ENCODE results near the gene GRIK4.
"Not testable (repeated sequence)": the region's sequence is repeated elsewhere in the genome, so short reads cannot be mapped to it uniquely, and the experiment has no call there.

Gene GRIK4

GRCh38 chr11:120511116-120511819 is at the start of gene GRIK4:
Gene GRIK4 (plus strand): TSS chr11:120511748. CDS start chr11:120660319, 148,571 bp downstream.
- DNase-seq, result peak; percentile 58

- DNase-seq, result no peak
Measured at GRCh38 chr11:120462825-120463224, 48.7 kb upstream of the GRIK4 start.

GRCh38 chr11:120465921-120466534 is 45.5 kb upstream of the GRIK4 start:
- DNase-seq, result no peak

- DNase-seq, result no peak
Measured at GRCh38 chr11:120467627-120468026, 43.9 kb upstream of the GRIK4 start.

- no peak for DNase-seq
Measured at GRCh38 chr11:120471131-120471530, 40.4 kb upstream of the GRIK4 start.

GRCh38 chr11:120471994-120472393 is 39.6 kb upstream of the GRIK4 start:
- DNase-seq, result no peak

GRCh38 chr11:120473503-120473902 is 38.0 kb upstream of the GRIK4 start:
- no peak for DNase-seq

GRCh38 chr11:120482149-120482548 is 29.4 kb upstream of the GRIK4 start:
- no peak for DNase-seq

GRCh38 chr11:120484722-120485121 is 26.8 kb upstream of the GRIK4 start:
- DNase-seq, result no peak

- no peak for DNase-seq
Measured at GRCh38 chr11:120486138-120486537, 25.4 kb upstream of the GRIK4 start.

- DNase-seq, result no peak
Measured at GRCh38 chr11:120489799-120490198, 21.7 kb upstream of the GRIK4 start.

GRCh38 chr11:120492486-120492885 is 19.1 kb upstream of the GRIK4 start:
- DNase-seq, result no peak

GRCh38 chr11:120494595-120494994 is 17.0 kb upstream of the GRIK4 start:
- no peak for DNase-seq

- no peak for DNase-seq
Measured at GRCh38 chr11:120499088-120499487, 12.5 kb upstream of the GRIK4 start.

GRCh38 chr11:120499859-120500258 is 11.7 kb upstream of the GRIK4 start:
- DNase-seq, result no peak

GRCh38 chr11:120500414-120501071 is 11.0 kb upstream of the GRIK4 start:
- no peak for DNase-seq

- DNase-seq, result no peak
Measured at GRCh38 chr11:120501440-120501839, 10.1 kb upstream of the GRIK4 start.

GRCh38 chr11:120501976-120502755 is 9.4 kb upstream of the GRIK4 start:
- no peak for DNase-seq

GRCh38 chr11:120503529-120503928 is 8.0 kb upstream of the GRIK4 start:
- DNase-seq, result not testable (repeated sequence)

GRCh38 chr11:120505801-120506425 is 5.6 kb upstream of the GRIK4 start:
- DNase-seq, result no peak

- no peak for DNase-seq
Measured at GRCh38 chr11:120509346-120510053, 2.0 kb upstream of the GRIK4 start.
